ENCODE results near the gene RPL36AL. TPM values are rescaled to one million over a fixed set of nuclear protein-coding genes. Genes with fewer than 3 reads are reported as not detected.
"Not testable (repeated sequence)": the region's sequence is repeated elsewhere in the genome, so short reads cannot be mapped to it uniquely, and the experiment has no call there.

The RPL36AL gene
- total and polyA plus RNA-seq, 2 experiments from 2014 or later = 92.5 to 253 TPM

DNA sequence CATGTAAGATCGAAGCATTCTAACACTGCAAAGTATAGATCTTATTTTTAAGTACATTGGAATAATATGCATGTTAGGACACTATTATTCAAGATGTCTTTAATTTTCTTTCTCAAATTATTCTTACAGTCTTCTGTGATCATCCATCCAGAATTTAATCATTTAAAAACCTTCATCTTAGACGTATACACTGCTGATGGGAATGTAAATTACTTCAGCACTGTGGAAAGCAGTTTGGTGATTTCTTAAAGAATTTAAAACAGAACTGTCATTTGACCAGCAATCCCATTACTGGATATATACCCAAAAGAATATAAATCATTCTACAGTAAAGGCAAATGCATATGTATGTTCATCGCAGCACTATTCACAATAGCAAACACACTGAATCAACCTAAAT lies 31.0 kb downstream of the RPL36AL start:
- peaks cover 18% of the 10 kb centered on the region for H3K79me2 ChIP-seq (ENCODE audit: insufficient read depth)
- H3K9ac ChIP-seq = no peak overlapping the region
- no peak overlapping the region for H3K4me2 ChIP-seq (ENCODE audit: unreplicated experiment)
- H3K4me3 ChIP-seq = no peak overlapping the region
- no peaks in the 10 kb centered on the region for H3K9me3 ChIP-seq (ENCODE audit: low read depth)
- in situ Hi-C loops (cut with MboI) = no loop called here
- H3F3A ChIP-seq (ENCODE audit: insufficient read depth) = peaks cover 22% of the 10 kb centered on the region
- peaks cover 7% of the 10 kb centered on the region for H3K36me3 ChIP-seq (ENCODE audit: low read depth)
- no peak overlapping the region for H3K27ac ChIP-seq
- no peak overlapping the region for H2AFZ ChIP-seq
- TF ChIP-seq EZH2phosphoT487 (IDR thresholded peaks at IDR 0.05; ENCODE audit: insufficient read depth, low read depth) = no peak
- no peak for TF ChIP-seq EZH2 (IDR thresholded peaks at IDR 0.05; ENCODE audit: insufficient read depth, poor library complexity, severe bottlenecking)
- DNase-seq = no peak
- peaks cover 5% of the 10 kb centered on the region; the same call in 1 of the 2 replicates for H4K20me1 ChIP-seq (ENCODE audit: insufficient read depth)
- no peaks in the 10 kb centered on the region for H3K27me3 ChIP-seq (replicated peaks; ENCODE audit: insufficient read depth)
- WGBS, 2 experiments (ENCODE audit: low coverage in 1 of 2, low lambda C conversion rate in 2 of 2, missing lambda C conversion rate in 2 of 2) = 80 to 86% methylated on average over 3 of the region's 3 CpGs
- H3K4me1 ChIP-seq (ENCODE audit: insufficient read depth) = peaks cover 12% of the 10 kb centered on the region; the same call in 1 of the 2 replicates
- H3K9me2 ChIP-seq (ENCODE audit: insufficient read depth) = no peaks in the 10 kb centered on the region

GRCh38 chr14:49586673-49587460 lies 33.6 kb downstream of the RPL36AL start:
- H3K27me3 ChIP-seq (replicated peaks; ENCODE audit: insufficient read depth) = no peaks in the 10 kb centered on the region
- H3K4me1 ChIP-seq (ENCODE audit: insufficient read depth) = peaks cover 24% of the 10 kb centered on the region
- H3K4me2 ChIP-seq (ENCODE audit: unreplicated experiment) = peak overlapping the region; percentile 50
- H2AFZ ChIP-seq = peak overlapping the region; percentile 80
- H3K9ac ChIP-seq = peak overlapping the region; percentile 34; the same call in 1 of the 2 replicates
- TF ChIP-seq EZH2 (IDR thresholded peaks at IDR 0.05; ENCODE audit: insufficient read depth, poor library complexity, severe bottlenecking) (no peak), EZH2phosphoT487 (IDR thresholded peaks at IDR 0.05; ENCODE audit: insufficient read depth, low read depth) (no peak)
- peaks cover 31% of the 10 kb centered on the region for H3K36me3 ChIP-seq (ENCODE audit: low read depth)
- no peaks in the 10 kb centered on the region for H3K9me3 ChIP-seq (ENCODE audit: low read depth)
- H3K79me2 ChIP-seq (ENCODE audit: insufficient read depth) = peaks cover 43% of the 10 kb centered on the region
- in situ Hi-C loops (cut with MboI) = no loop called here
- peak overlapping the region; percentile 64 for H3K4me3 ChIP-seq
- H4K20me1 ChIP-seq (ENCODE audit: insufficient read depth) = peaks cover 14% of the 10 kb centered on the region; the same call in 1 of the 2 replicates
- 1 to 3% methylated on average over 10 to 12 of the region's 21 CpGs for WGBS, 2 experiments (ENCODE audit: low coverage in 1 of 2, low lambda C conversion rate in 2 of 2, missing lambda C conversion rate in 2 of 2)
- H3K27ac ChIP-seq = peak overlapping the region; percentile 87
- no peaks in the 10 kb centered on the region for H3K9me2 ChIP-seq (ENCODE audit: insufficient read depth)
- DNase-seq = peak; percentile 73
- peaks cover 45% of the 10 kb centered on the region for H3F3A ChIP-seq (ENCODE audit: insufficient read depth)

DNA sequence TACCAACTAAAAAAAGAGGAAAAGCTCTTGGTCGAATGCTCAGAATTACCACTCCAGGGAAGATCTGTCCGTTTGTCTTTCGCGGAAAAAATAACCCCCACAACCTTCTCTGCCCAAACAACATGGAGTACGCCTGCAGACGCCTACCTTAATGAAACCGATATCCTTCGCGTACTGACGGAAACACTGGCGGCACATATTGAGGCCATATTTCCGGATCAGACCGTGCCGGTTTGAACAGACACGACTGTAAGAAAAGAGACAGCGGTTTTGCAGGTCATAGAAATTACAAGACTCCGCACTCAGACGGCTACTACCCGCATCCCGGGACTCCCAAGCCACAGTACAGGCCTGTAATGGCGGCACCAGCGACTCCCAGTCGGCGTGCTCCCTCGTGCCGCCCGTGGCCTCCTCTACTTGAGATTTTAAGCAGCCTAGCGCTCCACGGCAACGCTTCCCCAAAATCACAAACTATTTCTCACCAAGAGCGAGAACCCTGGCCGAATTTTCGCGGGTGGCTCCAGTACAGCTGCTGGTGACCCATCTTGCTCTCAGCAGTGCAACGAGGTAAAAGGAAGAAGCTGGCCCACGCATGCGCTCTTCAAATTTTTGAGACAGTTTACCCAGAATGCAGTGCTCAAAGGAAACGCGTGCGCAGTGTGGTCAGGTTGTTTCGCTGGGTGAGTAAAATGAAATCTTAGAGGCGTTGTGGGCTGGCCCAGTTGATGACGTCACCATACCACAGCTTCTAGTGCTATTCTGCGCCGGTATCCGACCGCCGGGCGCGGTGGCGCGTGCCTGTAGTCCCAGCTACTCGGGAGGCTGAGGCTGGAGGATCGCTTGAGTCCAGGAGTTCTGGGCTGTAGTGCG lies 34.4 kb downstream of the RPL36AL start, which contains the start of gene RPS29:
Gene RPS29, minus strand, starts transcription at position 578 of the 870 bp plus-strand sequence. Its CDS starts 34 bp downstream, at position 544.
- Histone ChIP-seq H3K9me2 (ENCODE audit: insufficient read depth) (no peaks in the 10 kb centered on the region), H3K4me1 (ENCODE audit: insufficient read depth) (peaks cover 24% of the 10 kb centered on the region), H3K27ac (peak within 1 kb of the TSS; percentile 87), H3K36me3 (ENCODE audit: low read depth) (peaks cover 31% of the 10 kb centered on the region), H2AFZ (peak within 1 kb of the TSS; percentile 80), H3K9ac (peak within 1 kb of the TSS; percentile 96), H3K79me2 (ENCODE audit: insufficient read depth) (peaks cover 51% of the 10 kb centered on the region), H3K4me3 (peak within 1 kb of the TSS; percentile 91), H4K20me1 (ENCODE audit: insufficient read depth) (peaks cover 14% of the 10 kb centered on the region; the same call in 1 of the 2 replicates), H3K9me3 (ENCODE audit: low read depth) (no peaks in the 10 kb centered on the region), H3K27me3 (replicated peaks; ENCODE audit: insufficient read depth) (no peaks in the 10 kb centered on the region), H3K4me2 (ENCODE audit: unreplicated experiment) (peak within 1 kb of the TSS; percentile 87), H3F3A (ENCODE audit: insufficient read depth) (peaks cover 53% of the 10 kb centered on the region)
- 1 to 2% methylated on average over 53 to 54 of the region's 55 CpGs for WGBS, 2 experiments (ENCODE audit: low coverage in 1 of 2, low lambda C conversion rate in 2 of 2, missing lambda C conversion rate in 2 of 2)
- in situ Hi-C loops (cut with MboI) = no loop called here
- DNase-seq = peak; percentile 99
- TF ChIP-seq EZH2 (IDR thresholded peaks at IDR 0.05; ENCODE audit: insufficient read depth, poor library complexity, severe bottlenecking) (no peak), EZH2phosphoT487 (IDR thresholded peaks at IDR 0.05; ENCODE audit: insufficient read depth, low read depth) (no peak)

DNA sequence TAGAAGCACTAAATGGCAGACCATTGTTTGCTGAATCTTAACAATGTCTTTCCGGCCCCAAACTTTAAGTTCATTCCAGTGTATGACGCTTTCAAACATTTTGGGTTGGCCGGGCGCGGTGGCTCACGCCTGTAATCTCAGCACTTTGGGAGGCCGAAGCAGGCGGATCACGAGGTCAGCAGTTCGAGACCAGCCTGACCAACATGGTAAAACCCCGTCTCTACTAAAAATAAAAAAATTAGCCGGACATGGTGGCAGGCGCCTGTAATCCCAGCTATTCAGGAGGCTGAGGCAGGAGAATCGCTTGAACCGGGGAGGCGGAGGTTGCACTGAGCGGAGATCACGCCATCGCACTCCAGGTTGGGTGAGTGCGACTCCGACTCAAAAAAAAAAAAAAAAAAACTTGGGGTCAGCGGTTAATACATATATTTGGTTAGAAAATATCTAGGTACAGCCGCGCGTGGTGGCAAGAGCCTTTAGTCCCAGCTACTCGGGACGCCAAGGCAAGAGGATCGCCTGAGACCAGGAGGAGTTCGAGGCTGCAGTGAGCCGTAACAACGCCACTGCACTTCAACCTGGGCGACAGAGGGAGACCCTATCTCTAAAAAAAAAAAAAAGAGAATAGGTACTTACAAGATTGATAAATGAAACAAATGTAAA lies 35.3 kb downstream of the RPL36AL start:
- H3K9me2 ChIP-seq (ENCODE audit: insufficient read depth); H2AFZ ChIP-seq; H3K9me3 ChIP-seq (ENCODE audit: low read depth); in situ Hi-C loops (cut with MboI); H3K27me3 ChIP-seq (replicated peaks; ENCODE audit: insufficient read depth): not testable (repeated sequence)
- peak; percentile 36 for DNase-seq
- H4K20me1 ChIP-seq (ENCODE audit: insufficient read depth) = peaks cover 14% of the 10 kb centered on the region; the same call in 1 of the 2 replicates
- peak overlapping the region; percentile 96 for H3K9ac ChIP-seq
- WGBS, 2 experiments (ENCODE audit: low coverage in 1 of 2, low lambda C conversion rate in 2 of 2, missing lambda C conversion rate in 2 of 2) = 8% methylated on average over 32 of the region's 32 CpGs
- peak overlapping the region; percentile 87 for H3K27ac ChIP-seq
- peaks cover 24% of the 10 kb centered on the region for H3K4me1 ChIP-seq (ENCODE audit: insufficient read depth)
- peak overlapping the region; percentile 91 for H3K4me3 ChIP-seq
- peaks cover 31% of the 10 kb centered on the region for H3K36me3 ChIP-seq (ENCODE audit: low read depth)
- H3K4me2 ChIP-seq (ENCODE audit: unreplicated experiment) = peak overlapping the region; percentile 87
- peaks cover 61% of the 10 kb centered on the region for H3K79me2 ChIP-seq (ENCODE audit: insufficient read depth)
- peaks cover 58% of the 10 kb centered on the region for H3F3A ChIP-seq (ENCODE audit: insufficient read depth)

All from GM23248 (cell line).